GM23338 (cell line): ENCODE measurements around the gene OSBPL3.

Source experiments
- EZH2 ChIP-seq: fragments of 200-600 bp; sonication (generic); IDR thresholded peaks from one replicate; pipeline ENCODE4 v1.8.0; 2017; ENCODE audit warnings: antibody characterized with exemption, mild to moderate bottlenecking, low read depth; ENCODE audit not compliant: unreplicated experiment
- EZH2phosphoT487 ChIP-seq: fragments of 200-600 bp; sonication (generic); IDR thresholded peaks from one replicate; pipeline ENCODE4 v1.8.1; 2018; ENCODE audit warnings: antibody characterized with exemption; ENCODE audit not compliant: unreplicated experiment
- POLR2AphosphoS5 ChIP-seq: IDR thresholded peaks from 2 replicates; pipeline ENCODE4 v1.6.1; 2016; ENCODE audit warnings: antibody characterized with exemption, low read depth
- ZNF331 ChIP-seq: fragments of 250-450 bp; sonication (Bioruptor Pico); IDR thresholded peaks from 2 replicates; pipeline ENCODE4 v1.5.0; 2020; ENCODE audit warnings: low read depth, mild to moderate bottlenecking, moderate library complexity
- TF ChIP-seq, protein P1 (sequence below), 2 experiments: fragments of 200-600 bp in 1 of 2; sonication (generic) in 1 of 2; conservative IDR thresholded peaks; 2 replicates each; pipeline versions ENCODE4 v1.5.1 to v1.6.1; 2016 to 2017; ENCODE audit warnings: antibody characterized with exemption in 2 of 2, low read depth in 2 of 2, mild to moderate bottlenecking in 2 of 2, moderate library complexity in 1 of 2
- TF ChIP-seq, protein P2 (sequence below): IDR thresholded peaks from one replicate; pipeline ENCODE4 v1.6.1; 2018; ENCODE audit warnings: antibody characterized with exemption; ENCODE audit not compliant: unreplicated experiment

DNA sequence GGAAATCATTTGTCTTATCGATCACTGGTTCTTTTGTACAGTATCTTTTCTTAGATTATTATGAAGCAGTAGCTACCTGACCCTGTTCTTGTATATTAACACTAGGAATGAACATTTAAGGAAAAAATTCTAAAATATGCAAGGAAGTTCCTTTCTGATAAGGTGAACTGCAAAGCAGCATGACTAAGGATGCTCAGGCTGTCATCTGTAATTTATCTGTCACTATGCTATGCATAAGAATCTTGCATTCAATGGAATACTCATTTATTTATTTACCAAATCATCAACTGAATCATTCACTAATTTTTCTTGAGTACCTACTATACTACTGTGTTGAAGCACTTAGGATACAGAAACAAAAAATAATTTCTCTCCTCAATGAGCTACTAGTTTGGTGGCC, 228.5 kb downstream of the OSBPL3 start:
- TF ChIP-seq POLR2AphosphoS5: no peak
- TF ChIP-seq, protein P1, sequence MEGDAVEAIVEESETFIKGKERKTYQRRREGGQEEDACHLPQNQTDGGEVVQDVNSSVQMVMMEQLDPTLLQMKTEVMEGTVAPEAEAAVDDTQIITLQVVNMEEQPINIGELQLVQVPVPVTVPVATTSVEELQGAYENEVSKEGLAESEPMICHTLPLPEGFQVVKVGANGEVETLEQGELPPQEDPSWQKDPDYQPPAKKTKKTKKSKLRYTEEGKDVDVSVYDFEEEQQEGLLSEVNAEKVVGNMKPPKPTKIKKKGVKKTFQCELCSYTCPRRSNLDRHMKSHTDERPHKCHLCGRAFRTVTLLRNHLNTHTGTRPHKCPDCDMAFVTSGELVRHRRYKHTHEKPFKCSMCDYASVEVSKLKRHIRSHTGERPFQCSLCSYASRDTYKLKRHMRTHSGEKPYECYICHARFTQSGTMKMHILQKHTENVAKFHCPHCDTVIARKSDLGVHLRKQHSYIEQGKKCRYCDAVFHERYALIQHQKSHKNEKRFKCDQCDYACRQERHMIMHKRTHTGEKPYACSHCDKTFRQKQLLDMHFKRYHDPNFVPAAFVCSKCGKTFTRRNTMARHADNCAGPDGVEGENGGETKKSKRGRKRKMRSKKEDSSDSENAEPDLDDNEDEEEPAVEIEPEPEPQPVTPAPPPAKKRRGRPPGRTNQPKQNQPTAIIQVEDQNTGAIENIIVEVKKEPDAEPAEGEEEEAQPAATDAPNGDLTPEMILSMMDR (conservative IDR thresholded peaks at IDR 0.05; ENCODE audit: low read depth in 2 of 2): no peak
- no peak for TF ChIP-seq EZH2
- TF ChIP-seq, protein P2, sequence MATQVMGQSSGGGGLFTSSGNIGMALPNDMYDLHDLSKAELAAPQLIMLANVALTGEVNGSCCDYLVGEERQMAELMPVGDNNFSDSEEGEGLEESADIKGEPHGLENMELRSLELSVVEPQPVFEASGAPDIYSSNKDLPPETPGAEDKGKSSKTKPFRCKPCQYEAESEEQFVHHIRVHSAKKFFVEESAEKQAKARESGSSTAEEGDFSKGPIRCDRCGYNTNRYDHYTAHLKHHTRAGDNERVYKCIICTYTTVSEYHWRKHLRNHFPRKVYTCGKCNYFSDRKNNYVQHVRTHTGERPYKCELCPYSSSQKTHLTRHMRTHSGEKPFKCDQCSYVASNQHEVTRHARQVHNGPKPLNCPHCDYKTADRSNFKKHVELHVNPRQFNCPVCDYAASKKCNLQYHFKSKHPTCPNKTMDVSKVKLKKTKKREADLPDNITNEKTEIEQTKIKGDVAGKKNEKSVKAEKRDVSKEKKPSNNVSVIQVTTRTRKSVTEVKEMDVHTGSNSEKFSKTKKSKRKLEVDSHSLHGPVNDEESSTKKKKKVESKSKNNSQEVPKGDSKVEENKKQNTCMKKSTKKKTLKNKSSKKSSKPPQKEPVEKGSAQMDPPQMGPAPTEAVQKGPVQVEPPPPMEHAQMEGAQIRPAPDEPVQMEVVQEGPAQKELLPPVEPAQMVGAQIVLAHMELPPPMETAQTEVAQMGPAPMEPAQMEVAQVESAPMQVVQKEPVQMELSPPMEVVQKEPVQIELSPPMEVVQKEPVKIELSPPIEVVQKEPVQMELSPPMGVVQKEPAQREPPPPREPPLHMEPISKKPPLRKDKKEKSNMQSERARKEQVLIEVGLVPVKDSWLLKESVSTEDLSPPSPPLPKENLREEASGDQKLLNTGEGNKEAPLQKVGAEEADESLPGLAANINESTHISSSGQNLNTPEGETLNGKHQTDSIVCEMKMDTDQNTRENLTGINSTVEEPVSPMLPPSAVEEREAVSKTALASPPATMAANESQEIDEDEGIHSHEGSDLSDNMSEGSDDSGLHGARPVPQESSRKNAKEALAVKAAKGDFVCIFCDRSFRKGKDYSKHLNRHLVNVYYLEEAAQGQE: no peak
- no peak for TF ChIP-seq ZNF331 (CRISPR knock-in tag)
- no peak for TF ChIP-seq EZH2phosphoT487
